PC-3 (cell line): Measurements from ENCODE around the gene NAT9.

ENCODE experiments used
- CTCF ChIP-seq: fragments of 300-600 bp; sonication (generic); conservative IDR thresholded peaks from 2 replicates; pipeline ENCODE4 v1.5.1; 2017; ENCODE audit warnings: antibody characterized with exemption, low read depth, mild to moderate bottlenecking, low read length
- EZH2 ChIP-seq: fragments of 300-600 bp; sonication (generic); IDR thresholded peaks from one replicate; pipeline ENCODE4 v1.6.1; 2017; ENCODE audit warnings: antibody characterized with exemption, mild to moderate bottlenecking, low read length; ENCODE audit not compliant: unreplicated experiment
- EZH2phosphoT487 ChIP-seq: fragments of 300-600 bp; sonication (generic); IDR thresholded peaks from 2 replicates; pipeline ENCODE4 v1.6.1; 2018; ENCODE audit warnings: mild to moderate bottlenecking, antibody characterized with exemption, low read length, borderline replicate concordance

GRCh38 chr17:74748529-74749278, 27.4 kb downstream of the NAT9 start, which contains the start of gene NHERF1:
- TF ChIP-seq CTCF (no peak; the same call in 1 of the 2 replicates), EZH2 (no peak), EZH2phosphoT487 (no peak)
